Measurements from ENCODE around the gene BEND3. TPM values are rescaled to one million over a fixed set of nuclear protein-coding genes. Genes with fewer than 3 reads are reported as not detected.

BEND3 gene
- total and polyA plus RNA-seq, 7 donors = 0.60 to 2.8 (median 1.1) TPM

DNA sequence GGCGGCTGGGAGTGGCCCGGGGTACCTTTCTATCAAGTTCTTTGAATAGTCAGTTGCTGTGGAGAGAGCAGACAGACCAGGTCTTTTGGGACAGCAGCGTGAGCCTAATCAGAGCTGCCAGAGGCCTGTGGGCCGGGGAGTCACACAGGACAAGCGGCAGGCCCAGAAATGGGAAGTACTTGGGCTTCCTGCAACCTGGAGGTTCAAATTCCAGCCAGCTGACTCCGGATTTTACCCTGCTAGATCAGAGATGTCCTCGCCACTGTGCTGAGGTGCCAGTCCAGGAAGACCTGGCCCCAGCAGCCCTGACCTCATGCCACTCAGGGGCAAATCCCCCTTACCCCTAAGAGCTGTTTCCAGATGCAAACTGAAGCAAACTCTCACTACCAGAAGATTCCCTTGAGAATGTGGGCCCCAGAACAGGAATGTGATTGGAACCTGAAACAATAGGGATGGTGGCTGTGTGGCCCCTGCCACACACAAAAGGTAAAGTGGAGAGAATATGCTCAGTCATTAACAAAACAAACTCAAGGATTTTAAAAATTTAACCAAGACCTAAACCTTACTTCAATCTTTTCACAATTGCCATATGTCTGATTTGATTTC, 9.7 kb downstream of the BEND3 start:
- 83% methylated on average over 7 of the region's 7 CpGs for WGBS, 2 donors
- no peaks in the 10 kb centered on the region for H3K27me3 ChIP-seq
- H3K27ac ChIP-seq = no peak overlapping the region
- H3K4me1 ChIP-seq = no peaks in the 10 kb centered on the region
- H3K36me3 ChIP-seq = no peaks in the 10 kb centered on the region
- no peak overlapping the region for H3K4me3 ChIP-seq
- TF ChIP-seq POLR2AphosphoS5 (IDR thresholded peaks at IDR 0.05) = no peak
- no peak for TF ChIP-seq POLR2A (IDR thresholded peaks at IDR 0.05)
- TF ChIP-seq EP300 (IDR thresholded peaks at IDR 0.05) = no peak
- H3K9me3 ChIP-seq = no peaks in the 10 kb centered on the region
- no peak for DNase-seq
- intact Hi-C loops (cut with DNase I) = no loop called here

DNA sequence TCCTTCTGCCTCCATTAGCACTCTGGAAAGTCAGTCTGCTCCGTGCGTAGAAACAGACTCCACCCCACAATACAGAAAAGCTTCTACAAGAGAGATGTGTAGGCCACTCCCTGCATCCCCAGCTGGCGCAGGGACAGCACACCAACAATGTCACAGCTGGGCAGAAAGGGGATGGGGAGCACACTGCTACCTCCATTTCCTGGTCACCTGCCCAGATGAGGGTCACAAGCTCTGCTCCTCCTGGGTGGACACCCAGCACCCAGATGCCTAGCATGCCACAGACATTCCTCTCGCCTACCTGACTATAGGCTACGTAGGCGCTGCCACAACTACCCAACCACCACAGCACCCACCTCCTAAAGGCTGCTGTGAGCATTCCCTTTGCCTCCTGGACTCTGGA, 12.2 kb downstream of the BEND3 start:
- H3K4me3 ChIP-seq = no peak overlapping the region
- TF ChIP-seq POLR2A (IDR thresholded peaks at IDR 0.05) (no peak), EP300 (IDR thresholded peaks at IDR 0.05) (no peak), POLR2AphosphoS5 (IDR thresholded peaks at IDR 0.05) (no peak)
- TF ChIP-seq, protein P1, sequence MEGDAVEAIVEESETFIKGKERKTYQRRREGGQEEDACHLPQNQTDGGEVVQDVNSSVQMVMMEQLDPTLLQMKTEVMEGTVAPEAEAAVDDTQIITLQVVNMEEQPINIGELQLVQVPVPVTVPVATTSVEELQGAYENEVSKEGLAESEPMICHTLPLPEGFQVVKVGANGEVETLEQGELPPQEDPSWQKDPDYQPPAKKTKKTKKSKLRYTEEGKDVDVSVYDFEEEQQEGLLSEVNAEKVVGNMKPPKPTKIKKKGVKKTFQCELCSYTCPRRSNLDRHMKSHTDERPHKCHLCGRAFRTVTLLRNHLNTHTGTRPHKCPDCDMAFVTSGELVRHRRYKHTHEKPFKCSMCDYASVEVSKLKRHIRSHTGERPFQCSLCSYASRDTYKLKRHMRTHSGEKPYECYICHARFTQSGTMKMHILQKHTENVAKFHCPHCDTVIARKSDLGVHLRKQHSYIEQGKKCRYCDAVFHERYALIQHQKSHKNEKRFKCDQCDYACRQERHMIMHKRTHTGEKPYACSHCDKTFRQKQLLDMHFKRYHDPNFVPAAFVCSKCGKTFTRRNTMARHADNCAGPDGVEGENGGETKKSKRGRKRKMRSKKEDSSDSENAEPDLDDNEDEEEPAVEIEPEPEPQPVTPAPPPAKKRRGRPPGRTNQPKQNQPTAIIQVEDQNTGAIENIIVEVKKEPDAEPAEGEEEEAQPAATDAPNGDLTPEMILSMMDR (IDR thresholded peaks at IDR 0.05) = no peak
- H3K4me1 ChIP-seq = no peaks in the 10 kb centered on the region
- DNase-seq = no peak
- no peak overlapping the region for H3K27ac ChIP-seq
- H3K27me3 ChIP-seq = no peaks in the 10 kb centered on the region
- no peaks in the 10 kb centered on the region for H3K36me3 ChIP-seq
- intact Hi-C loops (cut with DNase I) = no loop called here
- 85 to 97% methylated on average over 6 of the region's 6 CpGs for WGBS, 2 donors
- H3K9me3 ChIP-seq = no peaks in the 10 kb centered on the region

DNA sequence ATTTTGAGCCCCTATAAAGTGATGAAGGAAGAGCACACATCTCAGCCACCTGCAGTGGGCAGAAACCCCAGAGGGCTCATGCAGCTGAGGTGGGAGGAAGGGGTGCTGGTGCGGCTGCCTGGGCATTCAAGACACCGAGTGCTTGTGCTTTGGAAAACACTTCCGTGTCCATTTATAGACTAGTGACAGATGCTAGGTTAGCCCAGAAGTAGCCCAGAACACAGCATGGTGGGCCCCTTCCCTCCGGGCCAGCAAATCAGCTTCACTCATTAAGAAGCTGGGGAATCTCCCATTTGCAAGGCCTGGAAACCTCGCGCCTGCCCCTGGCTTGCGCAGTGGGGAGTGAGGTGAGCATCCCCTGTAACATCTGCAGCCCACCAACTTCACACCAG, 12.9 kb downstream of the BEND3 start:
- Histone ChIP-seq H3K4me3 (no peak overlapping the region), H3K36me3 (no peaks in the 10 kb centered on the region), H3K9me3 (no peaks in the 10 kb centered on the region), H3K27me3 (no peaks in the 10 kb centered on the region), H3K4me1 (no peaks in the 10 kb centered on the region), H3K27ac (no peak overlapping the region)
- intact Hi-C loops (cut with DNase I) = no loop called here
- 88 to 95% methylated on average over 7 of the region's 7 CpGs for WGBS, 2 donors
- DNase-seq = peak; percentile 20
- TF ChIP-seq POLR2A (IDR thresholded peaks at IDR 0.05) = no peak
- TF ChIP-seq, protein P1 (IDR thresholded peaks at IDR 0.05) = no peak
- no peak for TF ChIP-seq POLR2AphosphoS5 (IDR thresholded peaks at IDR 0.05)
- TF ChIP-seq EP300 (IDR thresholded peaks at IDR 0.05) = no peak

DNA sequence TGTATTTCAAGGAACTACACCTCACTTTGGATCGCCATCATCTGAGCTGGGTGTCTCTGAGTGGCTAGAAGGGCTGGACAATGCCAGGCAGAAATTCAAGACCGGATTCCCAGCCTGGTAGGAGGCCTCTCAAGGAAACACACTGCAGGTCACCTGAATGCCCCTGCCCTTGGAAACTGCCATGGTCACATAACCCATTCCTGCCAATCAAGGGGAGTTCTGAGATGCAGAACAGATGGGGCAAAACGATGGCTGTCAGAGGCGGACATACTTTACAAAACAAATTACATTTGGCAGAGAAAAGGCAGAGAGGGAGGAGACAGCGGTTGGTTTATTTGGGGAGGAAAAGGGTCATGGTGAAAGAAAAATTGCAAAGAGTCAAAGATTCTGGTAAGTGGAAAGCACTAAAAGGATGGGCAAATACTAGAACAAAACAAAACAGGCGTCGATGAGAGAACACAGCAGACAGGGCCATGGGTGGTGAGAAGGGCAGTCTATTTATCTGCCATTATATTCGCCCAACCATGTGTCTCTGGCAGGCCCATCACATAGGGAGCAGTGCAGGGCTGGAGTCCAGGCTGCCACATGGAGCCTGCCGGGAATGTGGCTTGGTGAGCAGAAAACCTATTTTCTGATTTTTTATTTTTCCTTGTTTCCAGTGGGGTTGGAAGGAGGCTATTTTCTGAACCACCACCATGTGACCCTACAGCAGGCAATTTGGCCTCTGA, 13.5 kb downstream of the BEND3 start:
- no peaks in the 10 kb centered on the region for H3K4me1 ChIP-seq
- H3K36me3 ChIP-seq = no peaks in the 10 kb centered on the region
- DNase-seq = peak; percentile 5
- intact Hi-C loops (cut with DNase I) = no loop called here
- H3K9me3 ChIP-seq = no peaks in the 10 kb centered on the region
- 89 to 92% methylated on average over 9 of the region's 9 CpGs for WGBS, 2 donors
- TF ChIP-seq POLR2AphosphoS5 (IDR thresholded peaks at IDR 0.05) (no peak), EP300 (IDR thresholded peaks at IDR 0.05) (no peak), POLR2A (IDR thresholded peaks at IDR 0.05) (no peak)
- TF ChIP-seq, protein P1 (IDR thresholded peaks at IDR 0.05) = no peak
- H3K27ac ChIP-seq = no peak overlapping the region
- no peaks in the 10 kb centered on the region for H3K27me3 ChIP-seq
- no peak overlapping the region for H3K4me3 ChIP-seq

DNA sequence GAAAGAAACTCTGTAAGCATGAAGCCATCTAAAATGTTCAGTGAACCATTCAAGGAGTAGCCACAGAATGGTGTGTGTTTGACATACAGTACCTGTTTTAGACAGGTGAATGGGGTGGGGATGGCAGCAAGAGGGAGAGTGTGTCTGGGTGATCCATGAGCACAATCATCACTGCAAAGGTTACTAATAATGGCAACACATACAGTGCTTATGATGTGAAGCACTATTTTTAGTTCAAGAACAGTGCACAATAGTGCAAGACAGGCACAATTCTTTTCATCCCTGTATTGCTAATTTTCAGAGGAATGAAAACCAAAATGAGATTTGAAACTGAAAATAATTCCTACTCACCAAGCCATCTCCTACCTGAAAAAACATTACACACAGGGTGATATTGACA, 14.1 kb downstream of the BEND3 start:
- Histone ChIP-seq H3K4me1 (no peaks in the 10 kb centered on the region), H3K36me3 (no peaks in the 10 kb centered on the region), H3K27ac (no peak overlapping the region), H3K4me3 (no peak overlapping the region), H3K9me3 (no peaks in the 10 kb centered on the region), H3K27me3 (no peaks in the 10 kb centered on the region)
- intact Hi-C loops (cut with DNase I) = no loop called here
- TF ChIP-seq POLR2AphosphoS5 (IDR thresholded peaks at IDR 0.05) (no peak), POLR2A (IDR thresholded peaks at IDR 0.05) (no peak), EP300 (IDR thresholded peaks at IDR 0.05) (no peak)
- TF ChIP-seq, protein P1 (IDR thresholded peaks at IDR 0.05) = no peak
- no peak for DNase-seq

Data from sigmoid colon (tissue), 7 donors.